Esophagus mucosa (tissue), 1 donor: ENCODE data around the gene PALLD. TPM values are rescaled to one million over a fixed set of nuclear protein-coding genes. Genes with fewer than 3 reads are reported as not detected.
"Not testable (repeated sequence)": the region's sequence is repeated elsewhere in the genome, so short reads cannot be mapped to it uniquely, and the experiment has no call there.

Experiments
- ATAC-seq: fragments of 200-7000 bp; cut with Tn5 transposase; one replicate; pipeline ENCODE4 v1.9.1; 2020
- total RNA-seq: library from RNA; stranded (reverse); gene quantifications from one replicate; pipeline ENCODE4 v1.2.4, GENCODE V29; 2023
- donor health status: DM: yes; HTN: yes; CAD: no.

PALLD gene
- total RNA-seq, 1 donor from 2014 or later, result 70.1 TPM

DNA sequence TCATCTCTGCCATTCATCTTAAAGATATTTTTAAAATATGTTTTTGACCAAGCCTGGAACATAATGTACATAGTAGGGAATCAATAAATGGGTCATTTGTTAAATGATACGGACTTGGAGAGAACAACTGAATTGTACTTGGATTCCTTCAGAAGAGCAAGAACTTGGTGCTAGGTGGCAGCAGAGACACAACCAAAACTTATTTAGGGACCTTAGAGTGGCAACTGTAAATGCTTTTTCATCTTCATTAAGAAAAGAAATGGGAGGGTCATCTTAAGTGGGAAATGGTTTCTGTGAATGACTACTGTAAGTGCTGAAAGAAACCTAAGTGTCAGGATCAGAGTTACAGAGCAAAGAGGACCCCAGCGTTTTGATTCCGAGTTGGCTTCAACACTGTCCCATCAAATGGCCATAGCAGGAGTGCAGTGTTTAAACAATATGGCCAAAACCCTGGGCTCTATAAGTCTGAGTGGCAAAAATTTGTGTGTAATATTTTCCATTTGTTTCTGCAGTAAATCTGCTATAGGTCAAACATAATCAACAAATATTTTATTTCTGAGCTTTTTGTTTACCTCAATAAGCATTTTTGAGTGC is 213.6 kb downstream of the PALLD start:
- no peak for ATAC-seq

- ATAC-seq, result no peak
Measured at GRCh38 chr4:168711197-168712140, 214.6 kb downstream of the PALLD start.

DNA sequence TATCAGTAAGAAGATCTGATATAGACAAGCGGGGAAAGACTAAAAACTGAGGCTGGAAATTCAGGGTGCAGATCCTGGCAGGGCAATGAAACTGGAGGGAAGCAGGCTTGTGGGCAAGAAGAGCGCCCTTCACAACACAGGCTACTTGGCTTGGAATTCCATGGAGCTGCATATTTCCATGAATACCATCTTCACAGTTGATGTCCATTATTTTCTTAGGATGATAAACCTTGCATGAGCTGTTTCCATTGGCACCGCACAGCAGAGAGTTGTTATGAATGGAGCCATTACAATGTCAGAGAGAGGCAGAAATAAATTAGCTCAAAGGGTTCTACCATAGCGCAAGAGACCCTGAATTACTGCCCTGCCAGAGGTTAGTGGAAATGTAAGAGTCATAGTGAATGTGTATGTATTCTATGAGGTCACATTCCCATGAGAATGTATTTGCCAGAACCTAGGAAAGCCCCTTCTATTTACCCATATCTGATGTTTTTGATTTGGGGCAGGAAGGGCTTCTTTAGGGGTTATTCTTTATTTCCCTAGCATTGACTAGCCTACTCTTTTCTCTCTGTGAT is 215.6 kb downstream of the PALLD start:
- no peak for ATAC-seq

DNA sequence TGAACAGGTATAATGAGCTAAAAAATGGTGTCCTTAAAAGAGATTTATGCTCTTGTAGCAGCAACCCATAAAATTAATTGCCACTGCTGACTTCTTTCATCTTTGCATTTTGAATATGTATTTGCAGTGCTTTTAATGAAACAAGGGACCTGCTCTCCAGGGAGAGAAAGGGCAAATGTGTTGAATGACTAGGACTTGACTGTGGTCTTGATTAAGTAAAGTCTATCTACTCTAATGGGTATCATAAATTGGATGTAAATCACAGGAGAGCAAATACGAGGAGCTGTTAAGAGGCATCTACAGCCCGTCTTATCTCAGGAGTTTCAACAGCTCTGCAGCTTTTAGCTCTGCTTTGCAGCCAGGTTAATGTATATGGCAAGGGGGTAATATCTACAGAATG is 216.4 kb downstream of the PALLD start:
- ATAC-seq, result no peak

DNA sequence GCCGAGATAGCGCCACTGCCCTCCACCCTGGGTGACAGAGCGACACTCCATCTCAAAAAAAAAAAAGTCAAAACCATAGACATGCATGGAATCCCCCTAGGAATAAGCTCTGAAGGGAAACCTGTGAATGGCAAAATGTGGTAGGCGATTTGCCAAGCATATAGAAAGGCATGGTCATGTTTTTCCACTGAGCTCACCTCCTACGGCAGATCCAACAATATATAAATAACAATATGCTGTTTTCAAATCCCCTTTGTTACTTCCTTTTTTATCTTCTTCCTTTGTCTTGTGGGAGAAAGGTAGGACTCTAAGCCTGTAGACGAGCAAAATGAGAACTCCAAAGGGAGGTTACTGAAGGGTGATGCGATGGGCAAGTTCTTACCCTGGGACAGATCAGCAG is 219.0 kb downstream of the PALLD start:
- ATAC-seq, result no peak

DNA sequence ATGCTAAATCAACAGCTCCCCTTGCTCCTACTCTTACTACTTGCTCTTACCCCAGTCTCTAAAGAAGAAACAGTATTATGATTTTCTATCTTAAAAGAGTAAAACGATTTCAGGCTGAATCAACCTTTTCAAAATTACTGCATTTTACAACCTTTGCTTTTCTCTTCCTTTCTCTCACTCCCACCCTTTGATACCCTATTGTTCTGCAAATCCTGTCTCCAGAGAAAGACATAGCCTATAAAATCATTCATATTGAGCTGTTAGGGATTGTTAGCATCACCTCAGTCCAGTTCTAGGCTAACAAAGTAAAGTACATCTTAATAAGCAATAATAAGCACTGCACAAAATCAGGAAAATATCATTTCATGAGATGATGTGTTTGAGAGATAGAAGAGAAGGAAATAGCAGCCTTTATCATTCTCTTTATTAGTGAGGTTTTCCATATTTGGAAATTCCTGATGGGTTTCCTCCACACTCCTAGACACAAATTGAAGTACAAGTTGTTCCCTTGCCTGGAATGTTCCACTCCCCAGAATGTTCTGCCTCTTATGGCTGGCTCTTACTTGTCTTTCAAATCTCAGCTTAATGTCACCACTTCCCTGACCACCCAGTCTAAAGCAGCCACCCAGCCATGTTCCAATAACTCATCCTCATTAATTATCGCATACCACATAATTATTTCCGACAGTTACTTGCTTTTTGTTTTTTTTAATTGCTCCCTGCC is 219.7 kb downstream of the PALLD start:
- ATAC-seq, result no peak

DNA sequence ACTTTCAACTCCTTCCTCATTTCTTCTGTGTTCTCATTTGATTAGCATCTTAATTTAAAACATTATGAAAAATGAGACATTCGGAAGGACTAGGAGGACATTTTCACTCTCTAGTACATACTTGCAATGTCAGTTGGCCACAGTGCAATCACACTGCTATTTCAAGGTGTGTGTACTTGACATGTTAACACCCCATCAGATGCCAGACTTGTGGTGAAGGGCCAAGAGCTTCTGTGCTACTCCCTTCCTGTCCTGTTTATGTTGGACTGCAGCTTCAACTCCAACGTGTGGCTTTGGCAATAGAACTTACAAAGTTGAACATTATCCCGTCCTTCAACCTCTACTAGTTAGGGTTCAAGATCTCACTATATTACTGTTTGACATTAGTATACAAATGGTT is 221.0 kb downstream of the PALLD start:
- no peak for ATAC-seq

- ATAC-seq, result no peak
Measured at GRCh38 chr4:168719725-168720124, 222.9 kb downstream of the PALLD start.

- no peak for ATAC-seq
Measured at GRCh38 chr4:168720396-168720900, 223.6 kb downstream of the PALLD start.

DNA sequence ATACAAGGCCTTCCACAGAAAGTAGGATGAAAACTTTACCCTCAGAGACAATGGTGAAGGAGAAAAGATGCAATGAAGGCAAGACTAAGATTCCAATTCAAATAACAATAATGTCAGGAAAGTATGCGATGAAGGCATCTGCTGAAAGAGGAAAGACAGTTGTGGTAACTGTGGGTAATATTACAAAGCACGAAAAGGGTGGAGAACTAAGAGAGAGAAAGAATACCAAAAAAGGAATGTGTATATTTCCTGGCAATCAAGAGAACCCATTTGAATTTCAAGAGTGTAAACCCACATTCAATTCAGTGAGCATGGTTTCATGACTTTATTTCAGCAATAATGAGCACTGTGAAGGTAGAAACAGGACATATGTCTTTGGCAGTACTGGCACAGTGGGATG is 225.5 kb downstream of the PALLD start:
- no peak for ATAC-seq

GRCh38 chr4:168723020-168723419 is 226.2 kb downstream of the PALLD start:
- no peak for ATAC-seq

DNA sequence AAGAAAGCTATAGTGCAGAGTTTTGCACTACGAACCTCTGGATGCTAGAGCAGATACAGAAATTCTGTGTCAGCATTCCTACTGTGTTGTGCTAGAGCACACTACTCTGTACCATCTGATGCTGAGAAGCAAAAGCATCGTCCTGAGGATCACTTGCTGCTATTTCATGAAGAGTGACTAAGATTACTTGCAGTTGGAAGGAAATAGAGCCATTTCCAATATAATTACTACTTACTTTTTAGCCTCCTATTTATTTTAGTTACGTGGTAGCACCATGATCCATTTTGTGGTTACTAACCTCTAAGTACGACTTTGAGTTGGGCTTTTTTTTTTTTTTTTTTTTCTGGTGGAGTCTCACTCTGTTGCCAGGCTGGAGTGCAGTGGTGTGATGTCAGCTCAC is 226.7 kb downstream of the PALLD start:
- no peak for ATAC-seq

DNA sequence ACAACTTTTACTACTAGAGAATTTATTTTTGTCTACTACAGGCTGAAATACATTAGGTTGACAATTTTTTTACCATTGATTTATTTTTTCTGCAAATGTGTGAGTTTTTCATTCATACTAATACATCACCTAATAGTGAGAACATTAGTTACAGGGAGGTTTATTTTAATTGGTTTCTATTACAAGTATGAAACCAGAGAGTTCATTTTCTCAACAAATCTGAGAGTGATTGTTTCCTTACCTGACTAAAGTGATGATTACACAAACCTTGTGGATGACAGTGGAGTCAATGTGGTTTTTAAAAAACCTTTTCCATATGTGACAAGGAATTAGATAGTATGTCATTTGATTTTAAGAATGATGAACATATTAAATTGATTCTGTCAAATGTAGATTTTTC is 227.4 kb downstream of the PALLD start:
- ATAC-seq, result no peak

GRCh38 chr4:168724686-168725411 is 228.0 kb downstream of the PALLD start:
- no peak for ATAC-seq

- ATAC-seq, result no peak
Measured at GRCh38 chr4:168725930-168726329, 229.1 kb downstream of the PALLD start.

DNA sequence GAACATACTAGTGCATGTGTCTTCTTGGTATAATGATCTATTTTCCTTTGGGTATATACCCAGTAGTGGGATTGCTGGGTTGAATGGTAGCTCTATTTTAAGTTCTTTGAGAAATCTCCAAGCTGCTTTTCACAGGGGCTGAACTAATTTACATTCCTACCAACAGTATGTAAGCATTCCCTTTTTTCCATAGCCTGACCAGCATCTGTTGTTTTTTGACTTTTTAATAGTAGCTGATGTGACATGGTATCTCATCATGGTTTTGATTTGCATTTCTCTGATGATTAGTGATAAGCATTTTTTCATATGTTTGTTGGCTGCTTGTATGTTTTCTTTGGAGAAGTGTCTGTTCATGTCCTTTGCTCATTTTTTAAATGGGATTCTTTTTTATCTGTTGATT is 230.3 kb downstream of the PALLD start:
- ATAC-seq, result not testable (repeated sequence)

- no peak for ATAC-seq
Measured at GRCh38 chr4:168731006-168731636, 234.3 kb downstream of the PALLD start.

DNA sequence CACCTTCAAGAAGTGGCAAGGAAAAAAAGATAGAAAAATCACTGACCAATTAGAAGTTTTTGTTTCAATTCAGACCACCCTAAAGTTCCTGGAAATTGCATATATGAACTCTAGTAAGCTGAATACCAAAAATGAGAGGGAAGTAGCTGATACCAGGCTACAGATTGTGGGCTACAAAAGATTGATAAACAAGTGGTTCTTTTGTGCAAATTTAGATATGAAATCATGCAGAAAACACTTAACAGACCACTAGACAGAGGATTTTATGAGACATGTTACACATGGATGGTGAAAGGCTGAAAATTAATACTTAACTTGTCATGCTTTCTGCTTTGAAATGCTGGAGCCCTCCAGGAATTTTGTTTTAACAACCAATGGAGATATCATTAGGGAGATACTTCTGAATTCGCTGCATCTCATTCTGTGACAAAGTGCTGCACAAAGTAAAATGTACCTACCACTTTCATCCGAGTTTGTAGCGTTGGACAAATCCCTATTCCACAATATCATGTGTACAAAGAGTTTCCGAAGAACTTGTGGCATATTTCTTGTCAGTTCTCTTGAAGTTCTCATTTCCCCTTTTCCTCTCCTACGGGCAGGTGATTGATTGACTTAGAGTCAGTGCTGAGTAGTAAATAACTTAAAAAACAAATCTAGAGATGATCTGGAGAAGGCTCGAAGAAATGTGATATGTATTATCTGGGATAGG is 235.0 kb downstream of the PALLD start:
- no peak for ATAC-seq

DNA sequence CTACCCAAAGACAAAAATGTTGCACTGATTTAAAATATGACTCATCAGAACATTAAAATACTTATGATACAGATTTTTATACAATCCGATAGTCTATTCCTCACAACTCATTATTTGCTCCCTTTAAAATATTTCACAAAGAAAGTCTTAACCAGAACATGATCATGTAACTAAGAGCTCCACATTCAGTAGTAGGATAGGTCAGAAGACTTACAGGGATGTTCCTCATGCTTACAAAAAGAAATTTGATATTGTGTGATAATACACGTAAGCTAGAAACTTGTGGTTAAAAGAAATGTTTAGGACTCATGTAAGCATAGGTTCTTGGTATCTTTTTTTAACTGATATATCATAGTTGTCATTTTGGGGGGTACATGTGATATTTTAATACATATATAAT is 235.9 kb downstream of the PALLD start:
- no peak for ATAC-seq

DNA sequence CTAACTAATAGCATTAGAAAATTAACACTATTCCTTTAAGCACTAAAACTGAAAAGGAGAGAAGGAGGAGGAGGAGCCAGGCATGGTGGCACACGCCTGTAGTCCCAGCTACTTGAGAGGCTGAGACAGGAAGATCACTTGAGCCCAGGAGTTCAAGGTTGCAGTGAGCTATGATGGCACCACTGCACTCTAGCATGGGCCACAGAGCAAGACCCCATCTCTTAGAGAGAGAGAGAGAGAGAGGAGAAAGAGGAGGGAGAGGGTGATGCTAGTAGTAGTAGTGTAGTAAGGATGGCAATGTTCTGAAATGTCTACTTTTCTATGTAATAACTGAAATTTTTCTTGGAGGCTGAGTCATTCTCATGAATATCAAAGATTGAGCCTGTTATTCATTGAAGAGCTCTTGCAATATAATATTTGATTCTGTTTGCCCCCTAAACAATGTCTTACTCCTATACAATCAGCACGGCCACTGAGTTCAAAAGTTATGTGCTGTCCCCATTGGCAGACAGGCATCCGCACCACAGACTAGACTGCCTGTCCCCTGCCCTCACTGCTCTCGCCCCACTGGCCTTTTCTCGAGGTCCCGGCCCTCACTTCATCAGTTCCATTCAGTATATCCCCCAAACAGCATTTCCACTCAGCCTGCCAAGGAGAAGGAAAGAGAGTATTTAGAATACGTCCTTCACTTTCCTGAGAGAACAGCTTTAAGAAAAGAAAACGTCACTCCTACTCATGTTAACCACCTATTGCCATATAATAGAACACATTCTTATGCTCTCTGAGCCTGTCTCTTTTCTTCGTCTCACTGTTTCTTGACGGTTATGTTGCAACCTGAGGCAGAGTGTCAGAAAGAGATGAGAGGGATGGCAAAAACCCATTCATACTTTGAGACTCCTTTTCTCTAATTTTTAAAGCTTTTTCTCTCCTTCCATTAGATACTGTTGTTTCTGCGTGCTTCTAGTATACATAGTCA is 238.1 kb downstream of the PALLD start:
- no peak for ATAC-seq
